ENCODE results near the gene LARGE1. TPM values are rescaled to one million over a fixed set of nuclear protein-coding genes. Genes with fewer than 3 reads are reported as not detected.

LARGE1 gene
- total RNA-seq, 4 donors from 2014 or later = 18.7 to 82.1 (median 39.2) TPM

- intact Hi-C loops (cut with DNase I; ENCODE audit: low total_unique reads) = no loop called here
- TF ChIP-seq CTCF (IDR thresholded peaks at IDR 0.05) (no peak), POLR2A (IDR thresholded peaks at IDR 0.05) (no peak)
- H3K27ac ChIP-seq = no peak overlapping the region
- H3K4me3 ChIP-seq = no peak overlapping the region
- H3K4me1 ChIP-seq = no peaks in the 10 kb centered on the region
- DNase-seq = peak; percentile 15 to 23
- no peaks in the 10 kb centered on the region for H3K36me3 ChIP-seq
- no peaks in the 10 kb centered on the region for H3K9me3 ChIP-seq
- no peaks in the 10 kb centered on the region for H3K27me3 ChIP-seq
Measured at GRCh38 chr22:33438273-33438672, 482.0 kb downstream of the LARGE1 start.

- intact Hi-C loops (cut with DNase I; ENCODE audit: low total_unique reads) = no loop called here
- no peak for DNase-seq
- Histone ChIP-seq H3K9me3 (no peaks in the 10 kb centered on the region), H3K4me3 (no peak overlapping the region), H3K27me3 (no peaks in the 10 kb centered on the region), H3K27ac (no peak overlapping the region), H3K36me3 (no peaks in the 10 kb centered on the region), H3K4me1 (no peaks in the 10 kb centered on the region)
- TF ChIP-seq CTCF (IDR thresholded peaks at IDR 0.05) (no peak), POLR2A (IDR thresholded peaks at IDR 0.05) (no peak)
Measured at GRCh38 chr22:33431300-33431699, 489.0 kb downstream of the LARGE1 start.

GRCh38 chr22:33429281-33429680, 491.0 kb downstream of the LARGE1 start:
- no peak for DNase-seq
- intact Hi-C loops (cut with DNase I; ENCODE audit: low total_unique reads) = no loop called here
- Histone ChIP-seq H3K27ac (no peak overlapping the region), H3K36me3 (no peaks in the 10 kb centered on the region), H3K4me1 (no peaks in the 10 kb centered on the region), H3K9me3 (no peaks in the 10 kb centered on the region), H3K4me3 (no peak overlapping the region), H3K27me3 (no peaks in the 10 kb centered on the region)
- TF ChIP-seq POLR2A (IDR thresholded peaks at IDR 0.05) (no peak), CTCF (IDR thresholded peaks at IDR 0.05) (no peak)

- Histone ChIP-seq H3K27ac (no peak overlapping the region), H3K36me3 (no peaks in the 10 kb centered on the region), H3K4me3 (no peak overlapping the region), H3K27me3 (no peaks in the 10 kb centered on the region), H3K9me3 (no peaks in the 10 kb centered on the region), H3K4me1 (no peaks in the 10 kb centered on the region)
- TF ChIP-seq POLR2A (IDR thresholded peaks at IDR 0.05) = no peak
- TF ChIP-seq CTCF (IDR thresholded peaks at IDR 0.05) = no peak
- intact Hi-C loops (cut with DNase I; ENCODE audit: low total_unique reads) = no loop called here
- DNase-seq = no peak
Measured at GRCh38 chr22:33427461-33427860, 492.8 kb downstream of the LARGE1 start.

GRCh38 chr22:33426451-33426850, 493.8 kb downstream of the LARGE1 start:
- intact Hi-C loops (cut with DNase I; ENCODE audit: low total_unique reads) = no loop called here
- Histone ChIP-seq H3K4me1 (no peaks in the 10 kb centered on the region), H3K27ac (no peak overlapping the region), H3K9me3 (no peaks in the 10 kb centered on the region), H3K4me3 (no peak overlapping the region), H3K27me3 (no peaks in the 10 kb centered on the region), H3K36me3 (no peaks in the 10 kb centered on the region)
- no peak for DNase-seq
- TF ChIP-seq POLR2A (IDR thresholded peaks at IDR 0.05) (no peak), CTCF (IDR thresholded peaks at IDR 0.05) (no peak)

Measured in uterus (tissue), 4 donors.